Nephron progenitor cell (in vitro differentiated cells): Measurements from ENCODE around the gene CFAP77.

Experiments
- DNase-seq: peaks from one replicate; pipeline ENCODE4 v3.0.0; 2021
- H3K27ac Mint-ChIP-seq: 2 replicates; pipeline ENCODE4 v1.8.0; 2021; ENCODE audit warnings: mild to moderate bottlenecking, moderate library complexity, mixed read lengths
- H3K27me3 Mint-ChIP-seq: 2 replicates; pipeline ENCODE4 v1.8.0; 2021; ENCODE audit warnings: mild to moderate bottlenecking, low read depth, mixed read lengths; ENCODE audit not compliant: poor library complexity
- H3K36me3 Mint-ChIP-seq: 2 replicates; pipeline ENCODE4 v1.8.0; 2021; ENCODE audit warnings: low read depth, mixed read lengths
- H3K4me1 Mint-ChIP-seq: 2 replicates; pipeline ENCODE4 v1.8.0; 2021; ENCODE audit warnings: mixed read lengths
- H3K4me3 Mint-ChIP-seq: 2 replicates; pipeline ENCODE4 v1.8.0; 2021; ENCODE audit warnings: mild to moderate bottlenecking, moderate library complexity, mixed read lengths
- H3K9me3 Mint-ChIP-seq: 2 replicates; pipeline ENCODE4 v1.8.0; 2021; ENCODE audit warnings: mild to moderate bottlenecking, moderate library complexity, mixed read lengths
- TF ChIP-seq, protein P1 (sequence below): fragments of 200-600 bp; sonication (generic); IDR thresholded peaks from 2 replicates; pipeline ENCODE4 v1.5.0; 2021; ENCODE audit warnings: antibody characterized with exemption

CFAP77 gene

DNA sequence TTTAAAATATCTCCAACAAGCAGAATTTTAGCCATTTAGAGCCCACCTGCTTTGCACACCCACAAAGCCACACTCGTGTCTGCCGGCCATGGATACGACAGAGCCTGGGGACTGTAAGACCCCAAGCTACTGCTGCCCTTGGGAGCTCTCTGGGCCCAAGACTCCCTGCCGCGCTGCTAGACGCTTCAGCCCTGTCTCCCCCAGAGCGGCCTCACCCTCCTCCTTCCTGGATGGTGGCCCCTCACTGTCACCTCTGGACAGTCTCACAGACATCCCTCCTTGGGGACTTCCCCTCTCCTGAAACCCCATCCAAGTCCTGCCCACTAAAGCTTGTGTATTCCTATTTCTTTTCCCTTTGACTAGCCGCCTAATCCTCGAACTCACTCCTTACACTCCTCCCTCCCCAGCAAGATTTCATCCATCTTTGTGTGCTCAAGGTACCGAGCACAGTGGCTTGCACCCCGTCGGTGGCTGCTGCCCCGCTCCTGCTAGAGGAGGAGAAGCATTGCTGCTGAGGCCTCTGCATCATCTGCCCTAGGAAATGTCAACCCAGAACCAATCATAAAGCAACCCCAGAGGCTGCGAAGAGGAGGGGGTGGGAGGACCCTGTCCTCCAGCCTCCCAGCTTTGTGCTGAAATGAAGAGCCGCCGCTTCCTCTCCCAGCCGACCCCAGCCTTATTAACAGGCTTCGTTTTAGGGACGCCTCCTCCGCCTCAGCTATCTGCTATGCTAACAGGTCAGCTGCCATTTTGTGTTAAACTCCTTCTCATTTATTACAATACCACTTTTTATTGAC lies 71.2 kb downstream of the CFAP77 start:
- Mint-ChIP-seq H3K4me1 (peaks cover 75% of the 10 kb centered on the region), H3K4me3 (no peak overlapping the region), H3K9me3 (no peaks in the 10 kb centered on the region), H3K27me3 (peaks cover 4% of the 10 kb centered on the region), H3K27ac (no peak overlapping the region), H3K36me3 (no peaks in the 10 kb centered on the region)
- TF ChIP-seq, protein P1, sequence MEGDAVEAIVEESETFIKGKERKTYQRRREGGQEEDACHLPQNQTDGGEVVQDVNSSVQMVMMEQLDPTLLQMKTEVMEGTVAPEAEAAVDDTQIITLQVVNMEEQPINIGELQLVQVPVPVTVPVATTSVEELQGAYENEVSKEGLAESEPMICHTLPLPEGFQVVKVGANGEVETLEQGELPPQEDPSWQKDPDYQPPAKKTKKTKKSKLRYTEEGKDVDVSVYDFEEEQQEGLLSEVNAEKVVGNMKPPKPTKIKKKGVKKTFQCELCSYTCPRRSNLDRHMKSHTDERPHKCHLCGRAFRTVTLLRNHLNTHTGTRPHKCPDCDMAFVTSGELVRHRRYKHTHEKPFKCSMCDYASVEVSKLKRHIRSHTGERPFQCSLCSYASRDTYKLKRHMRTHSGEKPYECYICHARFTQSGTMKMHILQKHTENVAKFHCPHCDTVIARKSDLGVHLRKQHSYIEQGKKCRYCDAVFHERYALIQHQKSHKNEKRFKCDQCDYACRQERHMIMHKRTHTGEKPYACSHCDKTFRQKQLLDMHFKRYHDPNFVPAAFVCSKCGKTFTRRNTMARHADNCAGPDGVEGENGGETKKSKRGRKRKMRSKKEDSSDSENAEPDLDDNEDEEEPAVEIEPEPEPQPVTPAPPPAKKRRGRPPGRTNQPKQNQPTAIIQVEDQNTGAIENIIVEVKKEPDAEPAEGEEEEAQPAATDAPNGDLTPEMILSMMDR, result no peak
- DNase-seq, result peak; percentile 37

DNA sequence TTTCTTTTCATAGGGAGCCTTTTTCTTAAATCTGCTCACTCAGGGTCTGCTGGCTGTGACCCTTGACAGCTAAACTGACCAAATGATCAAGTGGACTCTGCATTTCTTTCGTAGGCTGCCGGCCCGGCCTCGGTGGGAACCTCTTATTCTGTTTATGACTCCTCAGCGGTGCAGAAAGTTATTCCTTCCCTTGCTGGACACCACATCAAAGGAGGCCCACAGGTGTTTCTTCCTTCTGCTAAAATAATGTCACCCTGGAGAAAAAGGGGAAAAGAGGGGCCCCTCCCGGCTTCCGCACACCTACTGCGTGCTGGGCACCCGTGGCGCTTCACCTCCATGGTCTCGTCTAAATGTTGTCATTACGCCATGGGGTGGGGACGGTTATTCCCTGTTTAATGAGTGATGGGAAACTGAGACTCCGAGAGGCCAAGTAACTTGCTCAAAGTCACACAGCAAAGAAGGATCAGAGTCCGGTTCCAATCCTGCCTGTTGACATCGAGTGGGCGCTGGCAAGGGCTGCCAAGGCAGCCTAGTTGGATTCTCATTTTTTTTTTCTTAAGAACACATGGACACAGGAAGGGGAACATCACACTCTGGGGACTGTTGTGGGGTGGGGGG lies 72.3 kb downstream of the CFAP77 start:
- Mint-ChIP-seq H3K27me3 (peaks cover 4% of the 10 kb centered on the region), H3K36me3 (no peaks in the 10 kb centered on the region), H3K9me3 (no peaks in the 10 kb centered on the region), H3K4me3 (peak overlapping the region; percentile 54), H3K4me1 (peaks cover 79% of the 10 kb centered on the region), H3K27ac (peak overlapping the region; percentile 20)
- DNase-seq, result no peak
- TF ChIP-seq, protein P1, result no peak

DNA sequence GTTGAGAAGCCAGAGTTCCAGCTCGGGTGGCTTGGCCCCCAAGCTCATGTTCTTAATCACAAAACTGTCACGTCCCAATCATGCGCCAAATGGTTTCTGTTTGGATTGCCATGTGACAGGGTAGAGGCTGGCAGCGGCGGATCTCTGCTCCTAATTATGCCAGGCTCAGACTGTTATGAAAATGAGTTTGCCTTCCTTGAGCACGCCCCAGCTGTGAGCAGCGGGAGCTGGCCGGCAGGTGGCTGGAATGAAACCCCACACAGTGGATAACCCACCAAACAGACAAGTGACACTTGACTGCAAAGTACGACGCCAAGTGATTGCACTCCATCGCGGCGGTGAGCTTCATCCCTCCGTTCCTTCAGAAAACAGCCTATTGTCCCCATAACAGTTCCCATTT lies 75.4 kb downstream of the CFAP77 start:
- H3K36me3 Mint-ChIP-seq, result no peaks in the 10 kb centered on the region
- DNase-seq, result no peak
- no peak overlapping the region for H3K27ac Mint-ChIP-seq
- no peak overlapping the region for H3K4me3 Mint-ChIP-seq
- H3K27me3 Mint-ChIP-seq, result peaks cover 6% of the 10 kb centered on the region
- TF ChIP-seq, protein P1, result no peak
- H3K4me1 Mint-ChIP-seq, result peaks cover 83% of the 10 kb centered on the region
- no peaks in the 10 kb centered on the region for H3K9me3 Mint-ChIP-seq

DNA sequence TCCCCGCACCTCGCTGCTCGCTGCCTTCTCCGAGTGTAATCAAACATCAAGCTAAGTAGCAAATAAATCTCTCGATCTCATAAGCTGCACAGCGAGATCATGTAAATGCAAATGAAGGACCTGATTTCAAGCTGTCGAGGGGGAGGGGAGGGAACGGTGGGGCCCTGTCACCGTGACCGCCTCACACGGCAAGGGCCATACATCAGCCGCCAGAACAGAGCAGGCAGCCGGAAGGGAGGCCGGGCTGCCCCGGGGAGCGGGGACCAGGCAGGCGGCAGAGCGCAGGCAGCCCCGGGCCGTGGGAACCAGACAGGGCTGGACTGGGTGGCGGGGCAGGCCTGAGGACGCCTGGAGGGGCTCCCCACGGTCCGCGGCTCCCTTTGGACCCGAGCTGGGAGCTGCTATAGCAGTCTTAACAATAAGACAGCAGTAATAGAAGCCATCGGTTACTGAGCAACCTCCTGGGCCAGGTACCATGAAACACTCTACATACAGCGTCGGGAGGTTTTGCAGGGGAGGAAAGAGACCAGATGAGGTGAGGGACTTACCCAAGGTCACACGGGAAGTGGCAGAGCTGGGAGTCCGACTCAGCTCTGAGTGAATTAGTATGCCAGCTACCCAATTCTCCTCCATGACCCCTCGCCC lies 76.8 kb downstream of the CFAP77 start:
- peak overlapping the region; percentile 52 for H3K27ac Mint-ChIP-seq
- DNase-seq, result peak; percentile 71
- H3K9me3 Mint-ChIP-seq, result peaks cover 3% of the 10 kb centered on the region
- peaks cover 11% of the 10 kb centered on the region for H3K27me3 Mint-ChIP-seq
- H3K36me3 Mint-ChIP-seq, result no peaks in the 10 kb centered on the region
- H3K4me1 Mint-ChIP-seq, result peaks cover 76% of the 10 kb centered on the region
- peak overlapping the region; percentile 47 for H3K4me3 Mint-ChIP-seq
- TF ChIP-seq, protein P1, result no peak

DNA sequence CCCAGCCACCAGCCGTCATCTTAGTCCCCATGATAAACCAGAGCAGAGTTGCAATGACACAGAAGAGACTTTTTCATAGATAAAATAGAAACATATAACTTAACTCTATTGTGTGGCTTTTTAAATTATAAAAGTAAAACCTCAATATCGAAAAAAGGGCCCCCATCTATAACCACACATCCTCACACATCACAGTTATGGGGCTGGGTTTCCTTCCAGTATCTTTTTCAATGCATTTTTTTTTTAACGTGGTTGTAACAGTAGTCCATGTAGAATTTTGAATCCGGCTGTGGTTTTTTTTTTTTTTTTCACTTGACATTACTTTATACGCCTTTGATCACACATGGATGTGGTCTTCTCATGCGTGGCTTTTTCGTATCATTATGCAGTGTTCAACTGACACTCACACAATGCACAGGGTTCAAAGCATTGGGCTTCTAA lies 77.4 kb downstream of the CFAP77 start:
- no peak for DNase-seq
- peak overlapping the region; percentile 52 for H3K27ac Mint-ChIP-seq
- H3K27me3 Mint-ChIP-seq, result peaks cover 16% of the 10 kb centered on the region
- peak overlapping the region; percentile 32 for H3K4me3 Mint-ChIP-seq
- peaks cover 8% of the 10 kb centered on the region for H3K9me3 Mint-ChIP-seq
- H3K36me3 Mint-ChIP-seq, result no peaks in the 10 kb centered on the region
- peaks cover 70% of the 10 kb centered on the region for H3K4me1 Mint-ChIP-seq
- TF ChIP-seq, protein P1, result no peak
